Prostate gland (tissue), 2 donors: ENCODE measurements around the gene KIAA0753.

Experiments used
- POLR2A ChIP-seq: fragments of 450-650 bp; IDR thresholded peaks from one replicate; pipeline ENCODE4 v1.6.1; 2016; ENCODE audit warnings: antibody characterized with exemption, mild to moderate bottlenecking
- POLR2AphosphoS5 ChIP-seq: sonication (generic); formaldehyde crosslinking; IDR thresholded peaks from one replicate; pipeline ENCODE4 v1.6.1; 2017; ENCODE audit warnings: antibody characterized with exemption
- TF ChIP-seq, protein P1 (sequence below), 4 experiments: fragments of 200-600 bp in 2 of 4; fragments of 450-650 bp in 2 of 4; sonication (generic) in 2 of 4; IDR thresholded peaks; 1 replicate in 3 of 4; 2 replicates in 1 of 4; pipeline ENCODE4 v1.5.1; 2016 to 2019; ENCODE audit warnings: antibody characterized with exemption in 4 of 4, mild to moderate bottlenecking in 2 of 4, moderate library complexity in 2 of 4

DNA sequence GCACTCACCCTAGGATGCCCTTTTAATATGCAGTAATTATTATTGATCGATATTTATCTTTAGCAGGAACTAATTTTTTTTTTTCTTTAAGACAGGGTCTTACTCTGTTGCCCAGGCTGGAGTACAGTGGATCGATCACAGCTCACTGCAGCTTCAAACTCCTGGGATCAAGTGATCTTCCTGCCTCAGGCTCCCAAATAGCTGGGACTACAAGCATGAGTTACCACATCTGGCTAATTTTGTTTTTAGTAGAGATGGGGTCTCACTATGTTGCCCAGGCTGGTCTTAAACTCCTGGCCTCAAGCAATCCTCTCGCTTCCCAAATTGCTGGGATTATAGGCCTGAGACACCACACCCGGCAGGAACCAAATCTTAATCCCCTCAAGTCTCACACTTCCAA, 29.3 kb downstream of the KIAA0753 start:
- TF ChIP-seq, protein P1, sequence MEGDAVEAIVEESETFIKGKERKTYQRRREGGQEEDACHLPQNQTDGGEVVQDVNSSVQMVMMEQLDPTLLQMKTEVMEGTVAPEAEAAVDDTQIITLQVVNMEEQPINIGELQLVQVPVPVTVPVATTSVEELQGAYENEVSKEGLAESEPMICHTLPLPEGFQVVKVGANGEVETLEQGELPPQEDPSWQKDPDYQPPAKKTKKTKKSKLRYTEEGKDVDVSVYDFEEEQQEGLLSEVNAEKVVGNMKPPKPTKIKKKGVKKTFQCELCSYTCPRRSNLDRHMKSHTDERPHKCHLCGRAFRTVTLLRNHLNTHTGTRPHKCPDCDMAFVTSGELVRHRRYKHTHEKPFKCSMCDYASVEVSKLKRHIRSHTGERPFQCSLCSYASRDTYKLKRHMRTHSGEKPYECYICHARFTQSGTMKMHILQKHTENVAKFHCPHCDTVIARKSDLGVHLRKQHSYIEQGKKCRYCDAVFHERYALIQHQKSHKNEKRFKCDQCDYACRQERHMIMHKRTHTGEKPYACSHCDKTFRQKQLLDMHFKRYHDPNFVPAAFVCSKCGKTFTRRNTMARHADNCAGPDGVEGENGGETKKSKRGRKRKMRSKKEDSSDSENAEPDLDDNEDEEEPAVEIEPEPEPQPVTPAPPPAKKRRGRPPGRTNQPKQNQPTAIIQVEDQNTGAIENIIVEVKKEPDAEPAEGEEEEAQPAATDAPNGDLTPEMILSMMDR (IDR thresholded peaks at IDR 0.05) = no peak
- no peak for TF ChIP-seq POLR2A
- TF ChIP-seq POLR2AphosphoS5 = no peak
